ENCODE results near the gene DDX1. TPM values are rescaled to one million over a fixed set of nuclear protein-coding genes. Genes with fewer than 3 reads are reported as not detected.
"Not testable (repeated sequence)": the region's sequence is repeated elsewhere in the genome, so short reads cannot be mapped to it uniquely, and the experiment has no call there.

The DDX1 gene
- total RNA-seq, 1 donor = 120 TPM

DNA sequence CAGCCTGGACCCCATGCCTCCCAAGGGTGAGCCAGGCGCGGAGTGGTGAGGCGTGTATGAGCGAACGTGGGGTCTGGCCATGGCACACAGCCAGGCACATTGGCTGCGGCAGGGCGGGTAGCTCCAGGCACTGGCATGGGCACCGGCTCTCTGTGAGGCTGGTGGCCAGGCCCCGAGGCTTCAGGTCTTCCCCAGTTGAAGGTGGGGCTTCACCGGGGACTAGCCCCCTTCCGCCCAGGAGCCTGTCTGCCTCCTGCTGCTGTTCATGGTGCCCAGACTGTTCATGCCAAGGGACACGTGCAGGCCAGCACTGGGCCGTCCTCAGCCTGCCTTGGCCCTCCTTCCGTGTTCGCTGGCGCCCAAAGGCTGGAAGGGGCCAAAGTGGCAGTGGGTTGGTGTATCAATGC is 26.8 kb downstream of the DDX1 start:
- TF ChIP-seq, protein P1, sequence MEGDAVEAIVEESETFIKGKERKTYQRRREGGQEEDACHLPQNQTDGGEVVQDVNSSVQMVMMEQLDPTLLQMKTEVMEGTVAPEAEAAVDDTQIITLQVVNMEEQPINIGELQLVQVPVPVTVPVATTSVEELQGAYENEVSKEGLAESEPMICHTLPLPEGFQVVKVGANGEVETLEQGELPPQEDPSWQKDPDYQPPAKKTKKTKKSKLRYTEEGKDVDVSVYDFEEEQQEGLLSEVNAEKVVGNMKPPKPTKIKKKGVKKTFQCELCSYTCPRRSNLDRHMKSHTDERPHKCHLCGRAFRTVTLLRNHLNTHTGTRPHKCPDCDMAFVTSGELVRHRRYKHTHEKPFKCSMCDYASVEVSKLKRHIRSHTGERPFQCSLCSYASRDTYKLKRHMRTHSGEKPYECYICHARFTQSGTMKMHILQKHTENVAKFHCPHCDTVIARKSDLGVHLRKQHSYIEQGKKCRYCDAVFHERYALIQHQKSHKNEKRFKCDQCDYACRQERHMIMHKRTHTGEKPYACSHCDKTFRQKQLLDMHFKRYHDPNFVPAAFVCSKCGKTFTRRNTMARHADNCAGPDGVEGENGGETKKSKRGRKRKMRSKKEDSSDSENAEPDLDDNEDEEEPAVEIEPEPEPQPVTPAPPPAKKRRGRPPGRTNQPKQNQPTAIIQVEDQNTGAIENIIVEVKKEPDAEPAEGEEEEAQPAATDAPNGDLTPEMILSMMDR (IDR thresholded peaks at IDR 0.05; ENCODE audit: insufficient read depth, low read depth, low read length) = no peak
- no peak overlapping the region for H3K4me3 ChIP-seq (ENCODE audit: low read depth, low read length)
- DNase-seq (ENCODE audit: low read depth) = no peak

DNA sequence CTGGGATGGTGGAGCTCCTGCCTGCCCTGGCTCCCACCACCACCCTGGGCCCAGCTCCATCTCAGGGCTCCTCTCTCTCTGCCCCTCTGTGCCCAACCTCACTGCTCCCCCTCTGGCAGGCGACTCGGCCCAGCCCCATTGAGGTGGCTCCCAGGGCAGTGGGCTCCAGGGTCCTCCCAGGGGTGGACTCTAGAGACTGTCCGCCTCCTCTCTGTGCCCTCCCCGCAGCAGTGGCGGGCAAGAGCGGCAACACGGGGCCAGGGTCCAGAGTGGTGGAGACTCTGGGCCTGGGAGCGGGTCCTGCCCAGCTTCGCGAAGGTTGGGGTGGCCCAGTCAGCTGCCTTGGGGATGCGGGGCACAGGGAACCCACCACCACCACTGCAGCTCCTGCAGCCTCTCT is 27.4 kb downstream of the DDX1 start:
- DNase-seq (ENCODE audit: low read depth) = no peak
- no peak overlapping the region for H3K4me3 ChIP-seq (ENCODE audit: low read depth, low read length)
- TF ChIP-seq, protein P1 (IDR thresholded peaks at IDR 0.05; ENCODE audit: insufficient read depth, low read depth, low read length) = no peak

DNA sequence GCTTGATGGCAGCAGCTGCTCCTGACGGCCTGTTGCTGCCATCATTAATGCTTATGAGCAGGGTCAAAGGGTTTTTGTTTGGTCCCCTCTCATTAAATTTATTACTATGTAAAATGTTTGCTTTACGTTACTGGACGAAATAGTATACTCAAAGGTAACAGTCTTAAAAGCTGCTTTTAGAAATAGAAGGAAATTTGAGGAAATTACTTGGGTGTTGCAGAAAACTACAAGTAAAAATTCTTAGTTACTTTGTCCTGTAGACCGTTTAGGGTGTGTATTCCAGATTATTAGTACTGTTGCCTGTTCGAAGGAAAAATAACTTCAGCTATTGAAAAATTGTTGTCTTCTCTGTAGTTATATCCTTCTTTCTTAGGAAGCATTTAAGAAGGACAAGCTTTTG is 27.8 kb downstream of the DDX1 start:
- H3K4me3 ChIP-seq (ENCODE audit: low read depth, low read length) = no peak overlapping the region
- TF ChIP-seq, protein P1 (IDR thresholded peaks at IDR 0.05; ENCODE audit: insufficient read depth, low read depth, low read length) = no peak
- no peak for DNase-seq (ENCODE audit: low read depth)

DNA sequence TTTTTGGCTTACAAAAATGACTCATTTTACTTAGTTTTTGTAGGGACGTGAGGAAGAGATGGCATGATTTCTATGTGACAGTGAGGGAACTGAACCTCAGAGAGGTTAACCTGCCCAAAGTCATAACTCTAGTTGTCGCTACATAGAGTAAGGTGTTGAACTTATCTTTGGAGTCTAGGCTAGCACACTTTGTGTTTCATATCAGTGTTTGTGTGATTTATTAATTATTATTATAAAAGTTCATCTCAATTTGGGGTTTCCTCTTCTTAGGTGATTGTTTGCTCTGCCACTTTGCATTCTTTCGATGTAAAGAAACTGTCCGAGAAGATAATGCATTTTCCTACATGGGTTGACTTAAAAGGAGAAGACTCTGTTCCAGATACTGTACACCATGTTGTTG is 28.3 kb downstream of the DDX1 start:
- TF ChIP-seq, protein P1 (IDR thresholded peaks at IDR 0.05; ENCODE audit: insufficient read depth, low read depth, low read length) = no peak
- no peak overlapping the region for H3K4me3 ChIP-seq (ENCODE audit: low read depth, low read length)
- no peak for DNase-seq (ENCODE audit: low read depth)

DNA sequence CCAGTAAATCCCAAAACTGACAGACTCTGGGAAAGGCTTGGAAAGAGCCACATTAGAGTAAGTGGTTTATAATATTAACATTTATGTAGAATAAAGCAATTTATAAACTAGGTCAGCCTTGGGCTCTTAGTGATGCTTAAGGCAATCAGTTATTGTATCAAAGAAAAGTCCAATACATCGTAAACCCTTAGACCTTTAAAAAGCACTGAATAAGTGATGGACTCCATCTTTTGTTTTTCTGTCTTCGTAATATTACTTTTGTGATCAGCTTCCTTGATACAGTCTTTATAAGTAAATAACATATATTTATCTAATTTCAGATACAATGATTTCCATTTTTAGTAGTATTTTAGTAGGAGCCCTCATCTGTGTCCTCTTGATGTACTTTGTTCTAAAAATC is 28.7 kb downstream of the DDX1 start:
- no peak overlapping the region for H3K4me3 ChIP-seq (ENCODE audit: low read depth, low read length)
- TF ChIP-seq, protein P1 (IDR thresholded peaks at IDR 0.05; ENCODE audit: insufficient read depth, low read depth, low read length) = no peak
- no peak for DNase-seq (ENCODE audit: low read depth)

DNA sequence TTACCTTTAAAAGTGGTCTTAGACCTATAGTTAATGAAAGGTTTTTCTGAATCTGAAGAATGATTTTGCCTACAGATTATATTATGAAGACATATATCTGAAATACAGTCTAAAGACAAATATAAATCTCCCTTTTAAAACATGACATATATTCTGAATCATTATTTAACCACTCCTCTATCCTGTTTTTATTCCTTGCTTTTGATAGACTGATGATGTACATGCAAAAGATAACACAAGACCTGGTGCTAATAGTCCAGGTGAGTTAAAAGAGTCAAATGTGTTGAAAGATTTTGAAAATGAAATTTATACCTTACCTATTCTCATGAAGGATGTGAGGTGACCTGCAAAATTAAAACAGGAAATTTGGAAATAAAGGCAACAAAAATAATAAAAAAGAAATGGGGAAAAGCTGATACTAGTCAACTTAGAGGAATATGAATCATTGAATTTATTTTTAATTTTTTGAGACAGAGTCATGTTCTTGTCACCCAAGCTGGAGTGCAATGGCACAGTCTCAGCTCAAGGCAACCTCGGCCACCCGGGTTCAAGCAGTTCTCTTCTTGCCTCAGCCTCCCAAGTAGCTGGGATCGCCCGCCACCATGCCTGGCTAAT is 29.3 kb downstream of the DDX1 start:
- TF ChIP-seq, protein P1 (IDR thresholded peaks at IDR 0.05; ENCODE audit: insufficient read depth, low read depth, low read length) = no peak
- H3K4me3 ChIP-seq (ENCODE audit: low read depth, low read length) = no peak overlapping the region
- DNase-seq (ENCODE audit: low read depth) = no peak

DNA sequence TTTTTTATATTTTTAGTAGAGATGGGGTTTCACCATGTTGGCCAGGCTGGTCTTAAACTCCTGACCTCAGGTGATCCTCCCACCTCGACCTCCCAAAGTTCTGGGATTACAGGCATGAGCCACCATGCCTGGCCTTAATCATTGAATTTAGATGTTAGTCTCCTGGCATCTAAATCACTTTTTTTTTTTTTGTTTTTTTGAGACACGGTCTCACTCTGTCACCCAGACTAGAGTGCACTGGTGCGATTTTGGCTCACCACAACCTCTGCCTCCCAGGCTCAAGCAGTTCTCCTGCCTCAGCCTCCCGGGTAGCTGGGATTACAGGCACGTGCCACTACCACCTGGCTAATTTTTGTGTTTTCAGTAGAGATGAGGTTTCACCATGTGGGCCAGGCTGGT is 29.8 kb downstream of the DDX1 start:
- DNase-seq (ENCODE audit: low read depth); H3K4me3 ChIP-seq (ENCODE audit: low read depth, low read length): not testable (repeated sequence)
